Immature natural killer cell (primary cell): Measurements from ENCODE around the gene TMEM219. TPM values are rescaled to one million over a fixed set of nuclear protein-coding genes. Genes with fewer than 3 reads are reported as not detected.

Experiments used
- DNase-seq, 3 donors: peaks; one replicate each; pipeline ENCODE4 v3.0.0; 2022; ENCODE audit warnings: mixed read lengths in 1 of 3
- H3K27ac Mint-ChIP-seq, 6 donors: one replicate each; pipeline ENCODE4 v1.8.0; 2020; ENCODE audit warnings: mixed read lengths in 6 of 6, mild to moderate bottlenecking in 5 of 6, inconsistent platforms in 4 of 6, moderate library complexity in 3 of 6
- H3K27me3 Mint-ChIP-seq, 3 donors: one replicate each; pipeline ENCODE4 v1.8.0; 2020 to 2021; ENCODE audit warnings: low read depth in 3 of 3, mild to moderate bottlenecking in 3 of 3, mixed read lengths in 3 of 3, moderate library complexity in 3 of 3, inconsistent platforms in 1 of 3
- H3K36me3 Mint-ChIP-seq, 3 donors: one replicate each; pipeline ENCODE4 v1.8.0; 2020; ENCODE audit warnings: mixed read lengths in 3 of 3, inconsistent platforms in 2 of 3, mild to moderate bottlenecking in 2 of 3
- H3K4me1 Mint-ChIP-seq, 2 donors: one replicate each; pipeline ENCODE4 v1.8.0; 2020; ENCODE audit warnings: inconsistent platforms in 2 of 2, mild to moderate bottlenecking in 2 of 2, mixed read lengths in 2 of 2, moderate library complexity in 1 of 2
- H3K4me3 Mint-ChIP-seq, 5 donors: one replicate each; pipeline ENCODE4 v1.8.0; 2020; ENCODE audit warnings: mild to moderate bottlenecking in 5 of 5, mixed read lengths in 5 of 5, inconsistent platforms in 3 of 5, moderate library complexity in 3 of 5
- H3K9me3 Mint-ChIP-seq, 6 donors: one replicate each; pipeline ENCODE4 v1.8.0; 2020; ENCODE audit warnings: mild to moderate bottlenecking in 6 of 6, mixed read lengths in 6 of 6, inconsistent platforms in 4 of 6, moderate library complexity in 3 of 6
- polyA plus RNA-seq, 3 donors: library from polyadenylated mRNA; unstranded; fragments of 300-500 nt; fragmentation: Illumina TruSeq; gene quantifications; one replicate each; pipeline ENCODE4 v1.2.3, GENCODE V29; 2021

Gene TMEM219
- polyA plus RNA-seq, 3 donors from 2014 or later, result 157 to 243 (median 216) TPM

DNA sequence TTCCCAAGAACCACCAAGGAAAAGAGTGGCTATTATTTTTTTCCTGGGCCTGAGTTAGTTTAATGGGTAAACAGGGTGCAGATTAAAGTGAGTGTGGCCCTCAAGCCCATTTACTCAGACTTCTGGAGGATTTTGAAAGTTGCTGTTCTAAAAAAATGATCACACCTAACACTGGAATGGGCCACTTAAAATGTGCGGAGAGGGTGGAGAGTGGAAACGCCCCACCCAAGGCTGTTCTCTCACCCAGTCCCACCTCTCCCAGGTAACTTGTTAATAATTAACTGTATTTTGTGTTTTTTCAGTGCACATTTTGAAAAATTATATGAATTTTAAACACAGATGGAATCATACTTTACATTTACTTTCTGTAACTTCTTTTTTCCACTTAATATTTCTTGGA is 28.2 kb downstream of the TMEM219 start:
- H3K9me3 Mint-ChIP-seq, result no peaks in the 10 kb centered on the region
- no peak for DNase-seq
- peaks cover 0 to 2% (median 0%) of the 10 kb centered on the region in 3 donors for H3K27me3 Mint-ChIP-seq
- H3K4me1 Mint-ChIP-seq, result peaks cover 9 to 11% of the 10 kb centered on the region in 2 donors
- peaks cover 8 to 28% (median 13%) of the 10 kb centered on the region in 3 donors for H3K36me3 Mint-ChIP-seq
- H3K4me3 Mint-ChIP-seq, result no peak overlapping the region
- H3K27ac Mint-ChIP-seq, result no peak overlapping the region

DNA sequence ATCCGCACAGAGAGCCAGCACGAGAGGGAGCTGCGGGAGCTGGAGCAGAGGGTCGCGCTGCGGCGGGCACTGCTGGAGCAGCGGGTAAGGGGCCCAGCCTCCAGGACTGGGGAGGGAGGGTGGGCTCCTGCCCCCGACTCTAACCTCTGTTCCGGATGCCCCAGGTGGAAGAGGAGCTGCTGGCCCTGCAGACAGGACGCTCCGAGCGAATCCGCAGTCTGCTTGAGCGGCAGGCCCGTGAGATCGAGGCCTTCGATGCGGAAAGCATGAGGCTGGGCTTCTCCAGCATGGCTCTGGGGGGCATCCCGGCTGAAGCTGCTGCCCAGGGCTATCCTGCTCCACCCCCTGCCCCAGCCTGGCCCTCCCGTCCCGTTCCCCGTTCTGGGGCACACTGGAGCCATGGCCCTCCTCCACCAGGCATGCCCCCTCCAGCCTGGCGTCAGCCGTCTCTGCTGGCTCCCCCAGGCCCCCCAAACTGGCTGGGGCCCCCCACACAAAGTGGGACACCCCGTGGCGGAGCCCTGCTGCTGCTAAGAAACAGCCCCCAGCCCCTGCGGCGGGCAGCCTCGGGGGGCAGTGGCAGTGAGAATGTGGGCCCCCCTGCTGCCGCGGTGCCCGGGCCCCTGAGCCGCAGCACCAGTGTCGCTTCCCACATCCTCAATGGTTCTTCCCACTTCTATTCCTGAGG is 29.1 kb downstream of the TMEM219 start:
- peak overlapping the region in 1 of 6 donors; percentile 40 for H3K27ac Mint-ChIP-seq
- no peaks in the 10 kb centered on the region for H3K9me3 Mint-ChIP-seq
- H3K36me3 Mint-ChIP-seq, result peaks cover 8 to 22% (median 9%) of the 10 kb centered on the region in 3 donors
- DNase-seq, result no peak
- peaks cover 11 to 18% of the 10 kb centered on the region in 2 donors for H3K4me1 Mint-ChIP-seq
- H3K4me3 Mint-ChIP-seq, result no peak overlapping the region
- peaks cover 5 to 9% (median 9%) of the 10 kb centered on the region in 3 donors for H3K27me3 Mint-ChIP-seq

DNA sequence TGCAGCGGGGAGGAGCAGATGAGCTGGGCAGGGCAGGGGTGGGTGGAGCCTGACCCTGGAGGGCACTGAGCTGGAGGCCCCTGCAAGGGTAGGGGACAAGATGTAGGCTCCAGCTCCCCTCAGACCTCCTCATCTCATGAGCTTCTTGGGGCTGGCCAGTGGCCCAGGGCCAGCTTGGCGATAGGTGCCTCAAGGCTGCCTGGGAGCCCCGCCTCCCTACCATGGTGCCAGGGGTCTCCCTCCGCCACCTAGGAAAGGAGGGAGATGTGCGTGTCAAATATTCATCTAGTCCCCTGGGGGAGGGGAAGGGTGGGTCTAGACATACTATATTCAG is 29.7 kb downstream of the TMEM219 start:
- peaks cover 6 to 19% (median 9%) of the 10 kb centered on the region in 3 donors for H3K36me3 Mint-ChIP-seq
- H3K4me1 Mint-ChIP-seq, result peaks cover 16 to 23% of the 10 kb centered on the region in 2 donors
- H3K4me3 Mint-ChIP-seq, result no peak overlapping the region
- DNase-seq, result no peak
- H3K9me3 Mint-ChIP-seq, result no peaks in the 10 kb centered on the region
- peaks cover 5 to 11% (median 11%) of the 10 kb centered on the region in 3 donors for H3K27me3 Mint-ChIP-seq
- no peak overlapping the region for H3K27ac Mint-ChIP-seq

DNA sequence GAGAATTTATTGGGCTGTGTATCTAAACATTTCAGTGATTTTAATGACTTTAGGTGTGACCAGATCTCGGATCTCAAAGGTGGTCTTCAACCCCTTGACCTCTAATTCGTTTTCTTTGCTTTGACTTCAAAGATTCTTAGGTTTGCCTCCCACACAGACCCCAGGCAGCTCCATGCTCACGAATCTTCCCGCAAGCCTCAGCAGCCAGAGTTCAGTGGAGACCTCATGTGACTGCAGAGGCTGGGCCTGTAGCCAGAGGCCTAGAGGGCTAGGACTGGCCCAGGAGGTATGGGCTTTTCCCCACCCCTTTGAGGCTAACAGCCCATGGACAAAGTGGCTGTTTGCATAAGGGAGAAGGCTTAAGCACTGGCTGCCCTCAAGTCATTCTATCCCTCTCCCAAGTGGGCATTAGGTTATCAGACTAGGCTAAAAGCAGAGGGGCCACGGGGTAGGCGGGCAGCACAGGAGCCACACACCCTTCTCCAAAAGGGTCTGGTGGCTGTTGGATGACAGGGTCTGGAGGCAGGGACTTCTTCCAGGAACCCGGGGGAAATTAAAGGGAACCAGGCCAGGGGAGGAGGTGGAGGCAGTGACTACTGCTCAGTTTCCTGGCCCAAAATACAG is 30.6 kb downstream of the TMEM219 start:
- peak overlapping the region in 3 of 5 donors; percentile 35 to 67 (median 44) for H3K4me3 Mint-ChIP-seq
- H3K27ac Mint-ChIP-seq, result peak overlapping the region in 2 of 6 donors; percentile 16 to 53
- H3K36me3 Mint-ChIP-seq, result peaks cover 4 to 17% (median 9%) of the 10 kb centered on the region in 3 donors
- H3K27me3 Mint-ChIP-seq, result peaks cover 5 to 11% (median 11%) of the 10 kb centered on the region in 3 donors
- peaks cover 23 to 28% of the 10 kb centered on the region in 2 donors for H3K4me1 Mint-ChIP-seq
- no peak for DNase-seq
- H3K9me3 Mint-ChIP-seq, result no peaks in the 10 kb centered on the region

DNA sequence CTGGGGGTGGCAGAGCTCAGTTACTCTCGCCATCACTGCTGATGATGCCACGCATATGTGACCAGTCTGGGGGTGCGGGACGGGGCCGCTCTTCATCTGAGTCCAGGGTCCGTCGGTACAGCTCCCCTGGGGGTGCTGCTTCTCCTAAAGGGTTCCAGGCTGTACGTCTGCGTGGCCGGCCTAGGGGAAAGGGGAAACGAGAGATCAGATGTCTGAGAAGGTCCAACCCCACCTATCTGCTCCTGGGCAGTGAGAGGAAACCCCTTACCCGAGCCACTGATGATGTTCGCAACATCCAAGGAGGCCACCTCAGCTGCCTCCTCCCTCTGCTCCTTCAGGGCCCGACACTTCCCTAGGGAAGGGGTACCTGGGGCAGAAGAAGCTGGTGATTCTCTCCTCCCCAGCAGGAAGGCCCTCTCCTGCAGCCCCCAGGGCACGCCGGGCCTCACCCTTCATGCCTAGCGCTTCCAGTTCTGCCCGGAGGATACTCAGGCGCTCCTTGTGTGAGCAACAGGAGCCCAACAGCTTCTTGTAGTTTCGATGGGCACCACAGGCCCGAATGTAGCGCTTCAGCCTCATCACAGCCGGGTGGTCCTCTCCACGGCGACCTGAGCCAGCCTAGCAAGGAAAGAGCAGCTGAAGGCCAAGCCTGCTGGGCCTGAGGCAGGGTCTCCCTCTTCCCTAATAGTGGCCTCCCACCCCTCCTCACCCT is 31.5 kb downstream of the TMEM219 start:
- no peak overlapping the region for H3K27ac Mint-ChIP-seq
- peak overlapping the region in 2 of 5 donors; percentile 68 to 93 for H3K4me3 Mint-ChIP-seq
- H3K36me3 Mint-ChIP-seq, result peaks cover 4 to 11% (median 9%) of the 10 kb centered on the region in 3 donors

DNA sequence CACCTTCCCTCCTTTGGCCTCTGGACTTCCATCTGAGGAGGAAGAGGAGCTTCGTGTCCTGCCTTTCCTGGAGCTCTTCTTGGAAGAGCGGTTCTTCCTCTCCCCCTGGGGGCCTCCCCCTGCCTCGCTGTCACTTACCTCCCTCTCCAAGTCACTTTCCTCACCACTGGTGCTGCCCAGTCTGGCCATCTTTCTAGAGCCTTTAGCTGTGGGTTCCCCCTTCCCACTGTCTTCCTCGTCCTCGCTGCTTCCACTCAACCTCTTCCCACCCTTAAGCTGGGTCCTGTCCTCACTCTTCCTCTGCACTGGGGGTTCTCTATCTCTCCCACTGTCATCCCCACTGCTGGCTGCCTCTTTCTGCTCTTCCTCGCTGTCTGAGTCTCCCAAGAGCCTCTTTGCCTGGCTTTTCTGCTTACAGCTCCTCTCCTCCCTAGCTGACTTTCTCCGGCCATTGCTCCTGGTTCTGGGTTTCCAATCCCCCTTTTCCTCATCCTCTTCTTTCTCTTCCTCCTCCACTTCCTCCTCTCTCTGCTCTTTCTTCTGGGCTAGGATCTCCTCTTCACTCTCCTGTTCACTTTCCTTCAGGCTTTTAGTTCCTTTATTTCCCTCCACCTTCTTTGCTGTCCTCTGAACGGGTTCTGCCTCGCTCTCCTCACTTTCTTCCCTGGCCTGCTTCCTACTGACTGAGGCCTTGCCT is 32.2 kb downstream of the TMEM219 start:
- peaks cover 1 to 11% (median 6%) of the 10 kb centered on the region in 3 donors for H3K36me3 Mint-ChIP-seq
- peak overlapping the region in 5 of 6 donors; percentile 29 to 79 (median 64) for H3K27ac Mint-ChIP-seq
- H3K4me1 Mint-ChIP-seq, result peaks cover 30 to 35% of the 10 kb centered on the region in 2 donors
- no peak for DNase-seq
- no peaks in the 10 kb centered on the region for H3K9me3 Mint-ChIP-seq
- H3K4me3 Mint-ChIP-seq, result peak overlapping the region; percentile 13 to 93 (median 53)
- H3K27me3 Mint-ChIP-seq, result peaks cover 5 to 11% (median 11%) of the 10 kb centered on the region in 3 donors

More for the DNA sequence above, 31.5 kb downstream of the TMEM219 start:
- no peak for DNase-seq
- peaks cover 5 to 11% (median 11%) of the 10 kb centered on the region in 3 donors for H3K27me3 Mint-ChIP-seq
- peaks cover 31% of the 10 kb centered on the region in 2 donors for H3K4me1 Mint-ChIP-seq
- no peaks in the 10 kb centered on the region for H3K9me3 Mint-ChIP-seq

DNA sequence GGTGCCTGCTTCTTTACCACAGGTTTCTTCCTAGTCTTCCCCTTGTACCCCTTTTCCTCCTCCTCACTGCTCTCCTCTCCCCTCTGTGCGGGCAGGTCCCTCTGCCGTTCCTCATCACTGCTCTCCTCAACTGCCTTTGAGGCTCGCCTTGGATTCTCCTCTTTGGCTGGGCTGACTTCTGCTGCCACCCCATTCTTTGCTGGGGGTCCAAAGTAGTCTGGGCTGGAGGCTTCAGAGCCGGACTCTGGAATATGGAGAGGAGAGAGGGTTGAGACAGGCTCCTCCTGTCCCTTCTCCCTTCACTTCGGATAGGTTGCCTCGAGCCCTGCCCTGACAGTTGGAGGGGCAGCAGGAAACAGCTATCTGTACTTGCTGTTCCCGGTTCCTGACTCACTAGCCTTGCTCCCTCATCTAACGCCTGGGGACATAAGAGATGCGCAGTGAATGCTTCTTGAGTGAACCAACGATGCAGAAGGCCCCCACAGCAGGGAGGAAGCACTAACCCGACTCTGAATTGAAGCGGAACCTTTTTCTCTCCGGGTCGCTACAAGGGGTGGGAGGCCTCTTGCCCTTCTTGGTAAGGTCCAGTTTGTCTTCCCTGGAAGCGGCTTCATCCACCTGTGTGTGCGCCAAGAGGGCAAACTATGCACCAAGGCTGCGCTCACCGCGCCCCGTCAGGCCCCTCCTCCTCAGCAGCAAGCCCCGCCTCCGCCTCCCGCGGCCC is 32.9 kb downstream of the TMEM219 start:
- DNase-seq, result no peak
- H3K36me3 Mint-ChIP-seq, result peaks cover 4 to 11% (median 5%) of the 10 kb centered on the region in 3 donors

DNA sequence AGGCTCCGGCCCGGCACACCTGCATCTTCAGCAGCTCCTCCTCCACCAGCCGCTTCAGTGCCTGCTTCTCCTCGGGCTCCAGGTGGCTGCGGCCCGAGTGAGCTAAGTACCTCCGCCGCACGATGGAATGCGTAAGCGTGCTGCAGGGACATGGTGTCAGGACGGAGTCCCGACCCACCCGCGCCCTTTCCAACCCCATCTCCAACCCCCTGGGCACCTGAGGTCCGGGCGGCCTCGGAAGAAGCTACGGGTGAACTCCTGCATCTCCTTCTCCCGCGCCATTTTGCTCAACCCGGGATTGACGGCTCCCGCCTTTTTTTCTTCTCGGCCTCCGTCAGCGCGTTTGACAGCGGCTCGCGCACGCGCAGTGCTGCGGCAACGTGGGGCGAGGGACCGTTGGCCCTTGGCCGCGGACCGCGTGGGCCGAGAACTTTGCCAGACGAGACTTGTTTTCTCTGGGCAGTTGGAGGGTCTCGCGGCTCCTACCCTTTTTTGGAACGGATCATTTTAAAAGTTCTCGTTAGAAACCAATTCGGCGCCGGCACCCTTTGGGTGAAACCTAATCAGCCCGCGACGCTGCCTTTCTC is 33.5 kb downstream of the TMEM219 start, which contains the start of gene HIRIP3:
TSS of gene HIRIP3 (minus strand) at position 294 of the 587 bp plus-strand sequence. CDS start at position 282, 12 bp downstream.
- Mint-ChIP-seq H3K9me3 (no peaks in the 10 kb centered on the region), H3K27me3 (peaks cover 5 to 11% (median 11%) of the 10 kb centered on the region in 3 donors), H3K36me3 (peaks cover 2 to 9% (median 4%) of the 10 kb centered on the region in 3 donors), H3K27ac (peak within 1 kb of the TSS; percentile 95 to 98 (median 97)), H3K4me3 (peak within 1 kb of the TSS; percentile 93 to 98 (median 97)), H3K4me1 (peaks cover 32 to 35% of the 10 kb centered on the region in 2 donors)
- peak; percentile 84 to 87 (median 86) for DNase-seq

More for the DNA sequence above, 32.9 kb downstream of the TMEM219 start:
- Mint-ChIP-seq H3K27ac (peak overlapping the region; percentile 95 to 98 (median 97)), H3K4me1 (peaks cover 32 to 35% of the 10 kb centered on the region in 2 donors), H3K27me3 (peaks cover 5 to 11% (median 11%) of the 10 kb centered on the region in 3 donors), H3K4me3 (peak overlapping the region; percentile 93 to 98 (median 97)), H3K9me3 (no peaks in the 10 kb centered on the region)

DNA sequence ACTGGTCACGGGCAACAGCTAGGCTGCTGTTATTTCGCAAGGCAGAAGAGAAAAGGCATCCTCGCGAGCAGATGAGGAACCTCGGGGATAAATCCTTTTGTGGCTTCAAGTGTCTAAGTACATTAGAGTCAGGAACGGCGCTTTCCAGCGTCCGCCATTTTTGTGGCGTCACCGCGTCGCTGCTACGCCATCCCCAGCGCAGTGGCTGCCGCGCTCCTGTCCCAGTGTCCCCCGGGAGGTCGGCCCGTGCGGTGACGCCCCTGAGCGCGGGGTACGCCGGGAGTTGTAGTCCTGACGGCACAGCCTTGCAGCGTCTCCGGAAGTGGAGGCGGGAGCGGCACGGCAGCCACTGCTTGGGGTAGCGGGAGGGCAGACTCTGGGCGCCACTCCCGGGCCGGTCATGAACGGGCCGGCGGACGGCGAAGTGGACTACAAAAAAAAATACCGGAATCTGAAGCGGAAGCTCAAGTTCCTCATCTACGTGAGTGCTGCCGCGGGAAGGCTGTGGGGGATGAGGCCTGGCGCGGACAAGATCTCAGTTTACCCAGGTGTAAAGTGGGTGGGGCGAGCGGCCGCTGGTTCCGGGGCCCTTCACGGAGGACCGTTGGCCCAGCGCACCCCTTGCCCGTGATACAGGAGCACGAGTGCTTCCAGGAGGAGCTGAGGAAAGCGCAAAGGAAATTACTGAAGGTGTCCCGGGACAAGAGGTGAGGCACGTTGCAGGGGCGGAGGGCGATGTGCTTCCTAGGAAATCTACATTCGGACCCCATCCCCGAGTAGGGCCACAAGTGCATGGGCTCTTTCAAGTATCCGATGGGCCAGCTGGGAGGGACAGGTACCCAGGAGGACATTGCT is 34.3 kb downstream of the TMEM219 start, which contains the start of gene INO80E:
TSS of gene INO80E (plus strand) at position 331 of the 855 bp plus-strand sequence. CDS start at position 401, 70 bp downstream.
- Mint-ChIP-seq H3K4me1 (peaks cover 32 to 35% of the 10 kb centered on the region in 2 donors), H3K27me3 (peaks cover 5 to 11% (median 11%) of the 10 kb centered on the region in 3 donors), H3K9me3 (no peaks in the 10 kb centered on the region), H3K36me3 (peaks cover 0 to 7% (median 4%) of the 10 kb centered on the region in 3 donors), H3K27ac (peak within 1 kb of the TSS; percentile 95 to 98 (median 97)), H3K4me3 (peak within 1 kb of the TSS; percentile 93 to 98 (median 97))
- peak; percentile 97 to 98 (median 97) for DNase-seq

DNA sequence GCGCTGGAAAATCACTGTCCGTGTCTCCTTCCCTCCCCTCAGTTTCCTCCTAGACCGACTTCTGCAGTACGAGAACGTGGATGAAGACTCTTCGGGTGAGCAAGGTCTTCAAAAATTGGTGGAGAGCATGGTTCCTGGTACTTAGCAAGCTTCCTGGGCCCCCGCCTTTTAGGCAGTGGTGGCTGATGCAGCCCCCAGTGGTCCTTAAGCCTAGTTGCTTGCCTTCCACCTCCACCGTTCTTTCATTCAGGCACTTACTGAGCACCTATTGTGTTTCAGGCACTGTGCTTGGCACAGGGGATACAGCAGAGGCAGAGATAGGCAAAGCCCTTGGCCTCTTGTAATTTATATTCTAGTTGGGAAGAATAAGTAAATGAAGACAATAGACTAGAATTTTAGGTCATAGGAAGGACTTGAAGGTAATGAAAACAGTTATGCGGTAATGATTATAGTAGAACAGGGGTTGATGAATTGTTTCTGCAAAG is 34.9 kb downstream of the TMEM219 start:
- H3K4me1 Mint-ChIP-seq, result peaks cover 32 to 35% of the 10 kb centered on the region in 2 donors
- peaks cover 5 to 11% (median 11%) of the 10 kb centered on the region in 3 donors for H3K27me3 Mint-ChIP-seq
- H3K9me3 Mint-ChIP-seq, result no peaks in the 10 kb centered on the region
- peak overlapping the region; percentile 93 to 98 (median 97) for H3K4me3 Mint-ChIP-seq
- no peak for DNase-seq
- H3K36me3 Mint-ChIP-seq, result peaks cover 0 to 7% (median 4%) of the 10 kb centered on the region in 3 donors
- peak overlapping the region; percentile 95 to 98 (median 97) for H3K27ac Mint-ChIP-seq

DNA sequence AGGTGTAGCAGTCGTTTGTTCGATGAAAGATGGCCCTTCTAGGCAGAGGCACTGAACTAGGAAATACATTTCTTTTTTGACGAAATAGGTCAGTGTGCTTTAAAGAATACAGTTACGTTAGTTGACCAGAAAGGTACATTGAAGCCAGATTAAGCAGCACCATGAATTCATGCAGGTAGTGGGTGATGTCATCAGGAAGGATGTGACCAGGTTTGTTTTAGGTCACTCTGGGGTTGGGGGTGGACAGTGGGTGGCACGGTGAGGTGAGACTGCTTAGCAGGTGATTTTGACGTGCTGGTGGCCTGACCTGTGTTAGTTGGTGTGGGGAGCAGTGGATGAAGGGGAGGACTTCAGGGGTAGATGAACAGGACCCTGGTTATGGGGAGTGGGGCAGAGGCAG is 37.7 kb downstream of the TMEM219 start:
- no peak for DNase-seq
- Mint-ChIP-seq H3K36me3 (peaks cover 0 to 12% (median 0%) of the 10 kb centered on the region in 3 donors), H3K4me1 (peaks cover 27 to 29% of the 10 kb centered on the region in 2 donors), H3K4me3 (no peak overlapping the region), H3K27ac (peak overlapping the region in 1 of 6 donors; percentile 39), H3K9me3 (peaks cover 0 to 1% (median 0%) of the 10 kb centered on the region in 6 donors), H3K27me3 (peaks cover 5 to 12% (median 8%) of the 10 kb centered on the region in 3 donors)
